ENCODE results near the gene FASTKD3. TPM values are rescaled to one million over a fixed set of nuclear protein-coding genes. Genes with fewer than 3 reads are reported as not detected.
A peak's percentile ranks its signal among the peaks of the same experiment; 100 is the strongest.

Gene FASTKD3
- polyA plus RNA-seq, 1 donor from 2014 or later: 11.2 TPM

DNA sequence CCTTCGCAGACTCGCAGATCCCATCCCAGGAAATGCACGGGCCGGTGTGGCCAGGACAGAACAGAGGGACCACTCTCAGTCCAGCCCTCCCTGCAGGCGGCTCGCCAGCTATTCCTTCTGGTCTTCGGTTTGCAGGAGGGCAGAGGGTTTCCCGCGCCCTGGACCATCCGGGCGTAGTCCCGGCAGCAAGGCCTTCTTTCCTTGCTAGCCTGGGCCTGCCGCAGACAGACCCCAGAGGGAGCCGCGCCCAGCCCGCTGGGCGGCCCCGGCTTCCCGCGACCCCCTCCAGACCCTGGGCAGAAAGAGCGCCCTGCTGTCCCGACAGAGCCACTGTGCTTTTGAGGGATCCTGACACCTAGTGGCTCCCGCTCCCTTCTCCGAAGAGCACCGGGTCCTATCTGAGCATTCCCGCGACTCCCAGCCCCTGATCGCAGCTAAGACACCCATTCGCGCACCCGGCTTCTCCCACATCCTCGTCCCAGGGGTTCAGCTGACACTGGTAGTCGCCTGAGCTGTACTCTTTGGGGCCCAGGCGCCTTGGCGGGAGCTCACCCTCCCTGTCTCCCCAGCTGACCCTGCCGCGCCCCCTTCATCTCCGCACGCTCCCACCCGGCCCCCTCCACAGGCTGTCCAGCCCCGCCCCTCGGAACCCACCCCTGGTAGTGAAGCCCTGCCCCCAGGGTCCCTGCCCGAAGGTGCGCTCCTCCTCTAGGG lies 19.0 kb downstream of the FASTKD3 start:
- Mint-ChIP-seq H3K27me3 (peaks cover 22% of the 10 kb centered on the region), H3K4me1 (peaks cover 9 to 13% (median 10%) of the 10 kb centered on the region in 3 donors), H3K4me3 (peak overlapping the region; percentile 71 to 89 (median 81)), H3K36me3 (peaks cover 2% of the 10 kb centered on the region), H3K27ac (no peak overlapping the region), H3K9me3 (peaks cover 0 to 5% (median 4%) of the 10 kb centered on the region in 3 donors)

DNA sequence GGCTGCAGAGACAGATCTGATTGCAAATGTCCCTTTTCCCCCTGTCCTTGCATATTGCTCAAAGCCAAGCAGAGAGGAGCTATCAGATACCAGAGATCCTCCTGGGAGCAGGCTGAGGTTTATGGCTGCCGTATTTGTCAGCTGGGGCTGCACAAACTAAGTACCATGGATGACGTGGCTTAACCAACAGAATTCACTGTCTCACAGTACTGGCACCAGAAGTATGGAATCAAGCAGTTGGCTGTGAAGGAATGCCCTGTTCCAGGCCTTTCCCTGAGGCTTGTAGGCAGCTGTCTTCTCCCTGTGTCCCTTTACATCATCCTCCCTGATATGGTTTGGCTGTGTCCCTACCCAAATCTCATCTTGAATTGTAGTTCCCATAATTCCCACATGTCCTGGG lies 20.5 kb downstream of the FASTKD3 start:
- Mint-ChIP-seq H3K4me3 (no peak overlapping the region), H3K9me3 (peaks cover 0 to 5% (median 3%) of the 10 kb centered on the region in 3 donors), H3K36me3 (peaks cover 2% of the 10 kb centered on the region), H3K27me3 (peaks cover 24% of the 10 kb centered on the region), H3K4me1 (peaks cover 8 to 15% (median 9%) of the 10 kb centered on the region in 3 donors), H3K27ac (no peak overlapping the region)

DNA sequence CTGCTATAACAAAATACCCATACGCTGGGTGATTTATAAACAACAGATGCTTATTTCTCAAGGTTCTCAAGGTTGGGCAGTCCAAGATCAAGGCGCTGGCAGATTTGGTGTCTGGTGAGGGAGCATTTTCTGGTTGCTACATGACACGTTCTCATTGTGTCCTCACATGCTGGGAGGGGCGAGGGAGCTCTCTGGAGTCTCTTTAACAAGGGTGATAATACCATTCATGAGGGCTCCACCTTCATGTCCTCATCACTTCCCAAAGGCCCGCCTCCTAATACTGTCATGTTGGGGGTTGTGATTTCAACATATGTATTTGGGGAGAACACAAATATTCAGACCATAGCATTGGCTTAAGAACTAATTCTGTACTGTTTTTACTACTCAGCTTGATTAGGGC lies 22.5 kb downstream of the FASTKD3 start:
- H3K4me1 Mint-ChIP-seq: peaks cover 0 to 7% (median 4%) of the 10 kb centered on the region in 3 donors
- H3K4me3 Mint-ChIP-seq: no peak overlapping the region
- H3K27ac Mint-ChIP-seq: no peak overlapping the region
- peaks cover 22% of the 10 kb centered on the region for H3K27me3 Mint-ChIP-seq
- H3K36me3 Mint-ChIP-seq: no peaks in the 10 kb centered on the region
- peaks cover 0 to 3% (median 0%) of the 10 kb centered on the region in 3 donors for H3K9me3 Mint-ChIP-seq

DNA sequence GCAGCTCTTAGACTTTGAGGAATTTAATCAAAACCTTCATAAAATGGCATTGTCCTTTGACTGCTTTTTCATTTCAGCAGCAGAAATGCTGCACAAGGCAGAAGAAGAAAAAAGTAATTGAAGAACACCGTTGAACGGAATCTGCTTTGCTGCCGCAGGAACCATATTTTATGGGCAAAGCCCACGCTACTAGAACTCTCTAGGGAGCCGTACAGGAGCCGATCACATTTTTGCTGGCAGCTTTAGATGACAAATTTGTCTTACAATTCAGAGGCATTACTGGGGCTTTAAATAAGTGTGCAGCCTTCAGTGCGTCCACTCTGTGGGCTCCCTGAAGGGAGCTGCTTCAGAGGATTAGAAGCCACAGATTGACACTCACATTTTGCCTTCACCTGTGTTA lies 23.3 kb downstream of the FASTKD3 start:
- Mint-ChIP-seq H3K36me3 (no peaks in the 10 kb centered on the region), H3K27me3 (peaks cover 19% of the 10 kb centered on the region), H3K4me3 (no peak overlapping the region), H3K9me3 (peaks cover 0 to 3% (median 0%) of the 10 kb centered on the region in 3 donors), H3K27ac (no peak overlapping the region), H3K4me1 (peaks cover 0 to 6% (median 4%) of the 10 kb centered on the region in 3 donors)

DNA sequence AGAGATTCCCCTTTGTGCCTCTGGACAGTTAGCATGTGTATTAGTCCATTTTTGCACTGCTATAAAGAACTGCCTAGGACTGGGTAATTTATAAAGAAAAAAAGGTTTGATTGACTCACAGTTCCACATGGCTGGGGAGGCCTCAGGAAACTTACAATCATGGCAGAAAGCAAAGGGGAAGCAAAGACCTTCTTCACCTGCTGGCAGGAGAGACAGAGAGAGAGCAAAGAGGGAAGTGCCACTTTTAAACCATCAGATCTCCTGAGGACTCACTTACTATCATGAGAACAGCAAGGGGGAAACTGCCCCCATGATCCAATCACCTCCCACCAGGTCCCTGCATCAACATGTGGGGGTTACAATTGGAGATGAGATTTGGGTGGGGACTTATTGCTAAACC lies 23.9 kb downstream of the FASTKD3 start:
- H3K4me3 Mint-ChIP-seq: no peak overlapping the region
- H3K27me3 Mint-ChIP-seq: peaks cover 18% of the 10 kb centered on the region
- peaks cover 0 to 3% (median 0%) of the 10 kb centered on the region in 3 donors for H3K9me3 Mint-ChIP-seq
- no peak overlapping the region for H3K27ac Mint-ChIP-seq
- H3K36me3 Mint-ChIP-seq: no peaks in the 10 kb centered on the region
- peaks cover 0 to 6% (median 3%) of the 10 kb centered on the region in 3 donors for H3K4me1 Mint-ChIP-seq

DNA sequence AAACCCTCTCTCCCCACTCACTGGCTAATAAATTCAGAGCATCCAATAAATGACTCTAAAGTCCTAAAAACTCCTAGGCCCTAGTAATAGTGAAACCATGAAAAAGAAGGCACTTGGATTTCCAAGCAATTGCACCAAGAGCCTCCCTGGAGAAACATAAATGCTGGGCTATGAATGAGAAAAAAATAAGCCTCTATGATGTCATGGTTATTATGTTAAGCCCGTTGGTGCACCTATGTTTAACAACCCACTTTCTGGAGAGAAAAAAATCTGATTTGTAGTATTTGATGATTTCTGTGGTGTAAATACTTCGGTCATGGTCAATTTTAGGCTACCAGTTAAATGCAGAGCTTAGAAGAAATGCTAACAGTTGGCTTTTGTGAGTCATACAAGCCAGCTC lies 26.3 kb downstream of the FASTKD3 start:
- Mint-ChIP-seq H3K4me3 (no peak overlapping the region), H3K9me3 (peaks cover 0 to 3% (median 1%) of the 10 kb centered on the region in 3 donors), H3K36me3 (no peaks in the 10 kb centered on the region), H3K27ac (no peak overlapping the region), H3K27me3 (peaks cover 6% of the 10 kb centered on the region), H3K4me1 (peaks cover 0 to 6% (median 0%) of the 10 kb centered on the region in 3 donors)

DNA sequence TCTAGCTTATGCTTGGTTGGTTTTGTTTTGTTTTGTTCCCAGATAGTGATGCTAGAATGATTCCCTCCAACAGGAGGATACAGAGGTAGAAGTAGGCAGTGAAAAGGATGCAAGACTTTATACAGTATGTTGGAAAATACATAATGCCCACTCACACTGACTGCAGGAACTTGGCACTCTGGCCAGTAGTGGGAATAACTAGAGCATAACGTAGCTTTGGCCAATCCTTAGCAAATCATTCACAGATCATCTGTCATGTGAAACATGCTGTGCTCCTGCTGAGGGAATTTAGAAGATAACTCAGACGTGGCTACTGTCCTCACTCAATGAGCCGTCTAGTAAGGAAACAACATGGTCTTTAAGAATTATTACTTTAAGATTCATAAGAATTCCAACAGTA lies 31.4 kb downstream of the FASTKD3 start:
- peaks cover 0 to 2% (median 1%) of the 10 kb centered on the region in 3 donors for H3K9me3 Mint-ChIP-seq
- H3K27me3 Mint-ChIP-seq: peaks cover 7% of the 10 kb centered on the region
- H3K27ac Mint-ChIP-seq: no peak overlapping the region
- peaks cover 2% of the 10 kb centered on the region for H3K36me3 Mint-ChIP-seq
- no peak overlapping the region for H3K4me3 Mint-ChIP-seq
- peaks cover 0 to 2% (median 0%) of the 10 kb centered on the region in 3 donors for H3K4me1 Mint-ChIP-seq

DNA sequence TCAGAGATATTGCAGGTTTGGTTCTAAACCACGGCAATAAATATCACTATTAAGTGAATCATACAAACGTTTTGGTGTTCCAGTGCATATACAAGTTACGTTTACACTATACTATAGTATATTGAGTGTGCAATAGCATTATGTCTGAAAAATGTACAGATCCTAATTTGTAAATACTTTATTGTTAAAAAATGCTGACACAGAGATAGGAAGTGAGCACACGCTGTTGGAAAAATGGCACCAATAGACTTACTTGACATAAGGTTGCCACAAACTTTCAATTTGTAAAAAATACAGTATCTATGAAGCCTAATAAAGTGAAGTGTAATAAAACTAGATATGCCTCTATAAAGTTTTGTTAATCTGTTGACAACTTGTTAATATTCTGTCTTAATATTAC lies 33.8 kb downstream of the FASTKD3 start:
- peaks cover 8% of the 10 kb centered on the region for H3K27me3 Mint-ChIP-seq
- H3K9me3 Mint-ChIP-seq: peaks cover 0 to 1% (median 0%) of the 10 kb centered on the region in 3 donors
- no peak overlapping the region for H3K4me3 Mint-ChIP-seq
- no peak overlapping the region for H3K27ac Mint-ChIP-seq
- H3K36me3 Mint-ChIP-seq: peaks cover 2% of the 10 kb centered on the region
- peaks cover 0 to 2% (median 0%) of the 10 kb centered on the region in 3 donors for H3K4me1 Mint-ChIP-seq

DNA sequence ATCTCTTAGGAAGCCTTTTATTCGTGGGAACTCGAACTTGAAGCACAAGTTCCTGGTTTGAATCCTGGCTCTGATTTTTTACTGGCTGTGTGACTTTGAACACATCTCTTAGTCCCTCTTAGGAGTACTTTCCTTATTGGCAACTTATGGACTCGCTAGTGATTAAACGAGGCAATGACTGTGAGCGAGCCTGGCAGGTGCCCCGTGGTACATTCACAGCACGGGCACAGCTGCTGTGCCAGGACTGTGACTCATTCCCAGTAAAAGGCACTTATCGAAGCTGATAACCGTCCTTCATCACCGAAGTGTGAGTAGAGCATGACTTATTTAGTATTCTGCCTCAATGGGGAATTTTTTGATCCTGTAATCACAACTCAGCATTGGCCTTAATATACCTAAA lies 40.6 kb downstream of the FASTKD3 start:
- H3K36me3 Mint-ChIP-seq: peaks cover under 1% of the 10 kb centered on the region
- no peak overlapping the region for H3K27ac Mint-ChIP-seq
- no peaks in the 10 kb centered on the region for H3K9me3 Mint-ChIP-seq
- H3K27me3 Mint-ChIP-seq: peaks cover 12% of the 10 kb centered on the region
- H3K4me3 Mint-ChIP-seq: no peak overlapping the region
- peaks cover 0 to 1% (median 0%) of the 10 kb centered on the region in 3 donors for H3K4me1 Mint-ChIP-seq

DNA sequence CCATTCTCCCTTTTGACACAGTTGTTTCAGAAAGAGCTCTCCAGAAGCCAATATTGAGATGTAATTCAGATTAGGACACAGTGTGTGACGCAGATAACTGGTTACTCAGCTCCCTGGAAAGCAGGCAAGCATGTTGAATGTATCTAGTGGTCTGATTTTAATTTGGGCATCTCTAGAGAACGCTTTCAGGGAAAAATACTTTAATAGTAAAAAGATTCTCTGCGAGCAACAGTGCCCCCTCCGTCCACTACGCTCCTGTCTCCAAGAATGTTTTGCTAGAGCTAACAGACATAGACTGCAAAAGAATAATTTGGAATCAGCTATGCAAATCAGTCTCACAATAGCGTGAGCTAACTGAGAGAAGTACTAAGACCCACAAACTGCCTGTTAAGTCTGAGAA lies 41.2 kb downstream of the FASTKD3 start:
- H3K27ac Mint-ChIP-seq: no peak overlapping the region
- no peaks in the 10 kb centered on the region for H3K9me3 Mint-ChIP-seq
- H3K4me1 Mint-ChIP-seq: no peaks in the 10 kb centered on the region
- H3K27me3 Mint-ChIP-seq: peaks cover 12% of the 10 kb centered on the region
- H3K4me3 Mint-ChIP-seq: no peak overlapping the region
- no peaks in the 10 kb centered on the region for H3K36me3 Mint-ChIP-seq

DNA sequence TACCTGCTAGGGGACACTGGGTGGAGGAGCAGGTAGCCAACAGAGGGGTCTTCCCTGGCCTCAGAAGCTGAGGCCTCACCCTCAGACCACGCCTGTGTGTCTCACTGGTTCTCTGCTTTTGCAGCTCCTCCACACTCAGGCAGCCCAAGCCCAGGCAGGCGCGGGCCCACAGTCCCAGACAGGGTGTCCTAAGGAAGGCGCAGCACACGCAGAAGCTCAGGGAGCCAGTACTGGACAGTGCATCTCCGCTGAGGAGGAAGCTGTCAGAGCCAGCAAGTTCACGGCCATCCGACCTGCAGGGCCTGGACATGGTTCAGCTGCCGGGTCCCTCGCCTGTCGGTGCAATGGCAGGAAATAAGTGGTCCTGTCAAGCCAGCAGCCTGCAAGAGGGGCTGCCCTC lies 43.2 kb downstream of the FASTKD3 start:
- no peaks in the 10 kb centered on the region for H3K9me3 Mint-ChIP-seq
- no peak overlapping the region for H3K27ac Mint-ChIP-seq
- H3K4me3 Mint-ChIP-seq: no peak overlapping the region
- peaks cover 9% of the 10 kb centered on the region for H3K27me3 Mint-ChIP-seq
- H3K36me3 Mint-ChIP-seq: no peaks in the 10 kb centered on the region
- H3K4me1 Mint-ChIP-seq: peaks cover 0 to 2% (median 0%) of the 10 kb centered on the region in 3 donors

DNA sequence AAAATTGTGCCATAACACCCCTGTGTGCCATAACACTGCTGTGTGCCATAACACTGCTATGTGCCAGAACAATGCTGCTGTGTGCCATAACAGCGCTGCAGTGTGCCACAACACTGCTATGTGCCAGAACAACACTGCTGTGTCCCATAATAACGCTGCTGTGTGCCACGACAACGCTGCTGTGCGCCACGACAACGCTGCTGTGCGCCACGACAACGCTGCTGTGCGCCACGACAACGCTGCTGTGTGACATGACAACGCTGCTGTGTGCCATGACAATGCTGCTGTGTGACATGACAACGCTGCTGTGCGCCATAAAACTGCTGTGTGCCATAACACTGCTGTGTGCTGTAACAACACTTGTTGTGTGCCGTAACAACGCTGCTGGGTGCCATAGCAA lies 43.8 kb downstream of the FASTKD3 start:
- Mint-ChIP-seq H3K9me3 (no peaks in the 10 kb centered on the region), H3K36me3 (no peaks in the 10 kb centered on the region), H3K27me3 (peaks cover 9% of the 10 kb centered on the region), H3K27ac (no peak overlapping the region), H3K4me3 (no peak overlapping the region), H3K4me1 (peaks cover 0 to 2% (median 0%) of the 10 kb centered on the region in 3 donors)

DNA sequence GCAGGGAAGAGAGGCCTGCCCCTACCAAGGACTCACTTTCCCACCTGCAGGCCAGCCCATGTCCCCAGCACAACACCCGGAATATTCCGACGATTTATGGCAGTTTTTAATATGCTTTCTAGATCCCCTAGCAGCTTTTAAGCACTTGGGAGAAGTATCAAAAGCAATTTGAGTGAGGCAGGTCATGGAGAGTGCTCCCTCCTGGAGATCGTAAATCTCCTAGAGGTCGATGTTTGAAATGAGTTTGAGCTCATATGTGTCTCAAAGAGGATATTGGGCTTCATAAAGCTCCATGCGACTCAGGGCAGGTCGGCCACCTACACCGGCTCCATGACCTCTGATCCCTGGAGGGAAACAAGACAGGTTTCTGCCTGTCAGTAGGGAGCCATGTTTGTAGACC lies 45.2 kb downstream of the FASTKD3 start:
- Mint-ChIP-seq H3K36me3 (no peaks in the 10 kb centered on the region), H3K27ac (no peak overlapping the region), H3K4me3 (peak overlapping the region in 1 of 4 donors; percentile 7), H3K4me1 (peaks cover 0 to 2% (median 0%) of the 10 kb centered on the region in 3 donors), H3K27me3 (peaks cover 4% of the 10 kb centered on the region), H3K9me3 (no peaks in the 10 kb centered on the region)

DNA sequence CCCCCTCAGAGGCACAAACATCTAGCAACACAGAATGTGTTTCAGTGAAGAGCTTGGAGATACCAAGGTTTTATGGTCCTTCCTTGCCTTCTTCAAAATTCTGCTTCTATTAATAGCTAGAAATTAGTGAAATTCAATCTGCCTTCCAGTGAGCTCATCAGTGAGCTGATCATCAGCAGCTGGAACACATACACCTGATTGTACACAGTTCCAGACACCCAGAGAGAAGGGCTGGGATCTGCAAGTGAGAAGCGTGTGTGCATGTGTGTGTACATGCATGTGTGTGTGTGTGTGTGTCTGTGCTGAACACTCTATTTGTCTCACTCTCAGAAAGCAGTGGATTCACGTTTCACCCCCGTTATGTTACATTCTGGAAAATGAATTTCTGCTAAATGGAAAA lies 46.4 kb downstream of the FASTKD3 start:
- Mint-ChIP-seq H3K4me1 (peaks cover 0 to 2% (median 0%) of the 10 kb centered on the region in 3 donors), H3K36me3 (no peaks in the 10 kb centered on the region), H3K27me3 (no peaks in the 10 kb centered on the region), H3K4me3 (no peak overlapping the region), H3K27ac (no peak overlapping the region), H3K9me3 (no peaks in the 10 kb centered on the region)

DNA sequence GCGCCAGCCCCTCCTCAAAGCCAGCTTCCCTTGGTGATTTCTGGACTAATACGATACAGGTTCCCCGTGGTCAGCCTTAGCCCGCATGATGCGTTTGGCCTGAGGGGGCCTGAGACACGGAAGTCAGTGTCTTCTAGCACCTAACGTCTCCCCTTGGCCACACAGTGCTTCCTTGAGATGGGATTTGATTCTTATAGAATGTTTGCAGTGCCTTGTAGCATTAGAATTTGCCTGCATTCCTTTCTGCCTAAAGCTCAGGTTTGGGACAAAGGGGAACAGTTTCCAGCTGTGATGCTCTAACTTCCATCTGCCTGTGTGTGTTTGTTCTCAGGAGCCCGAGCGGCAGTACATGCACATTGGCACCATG lies 52.3 kb downstream of the FASTKD3 start:
- H3K4me1 Mint-ChIP-seq: no peaks in the 10 kb centered on the region
- no peaks in the 10 kb centered on the region for H3K9me3 Mint-ChIP-seq
- no peak overlapping the region for H3K27ac Mint-ChIP-seq
- peaks cover 6% of the 10 kb centered on the region for H3K27me3 Mint-ChIP-seq
- no peak overlapping the region for H3K4me3 Mint-ChIP-seq
- H3K36me3 Mint-ChIP-seq: peaks cover 3% of the 10 kb centered on the region

DNA sequence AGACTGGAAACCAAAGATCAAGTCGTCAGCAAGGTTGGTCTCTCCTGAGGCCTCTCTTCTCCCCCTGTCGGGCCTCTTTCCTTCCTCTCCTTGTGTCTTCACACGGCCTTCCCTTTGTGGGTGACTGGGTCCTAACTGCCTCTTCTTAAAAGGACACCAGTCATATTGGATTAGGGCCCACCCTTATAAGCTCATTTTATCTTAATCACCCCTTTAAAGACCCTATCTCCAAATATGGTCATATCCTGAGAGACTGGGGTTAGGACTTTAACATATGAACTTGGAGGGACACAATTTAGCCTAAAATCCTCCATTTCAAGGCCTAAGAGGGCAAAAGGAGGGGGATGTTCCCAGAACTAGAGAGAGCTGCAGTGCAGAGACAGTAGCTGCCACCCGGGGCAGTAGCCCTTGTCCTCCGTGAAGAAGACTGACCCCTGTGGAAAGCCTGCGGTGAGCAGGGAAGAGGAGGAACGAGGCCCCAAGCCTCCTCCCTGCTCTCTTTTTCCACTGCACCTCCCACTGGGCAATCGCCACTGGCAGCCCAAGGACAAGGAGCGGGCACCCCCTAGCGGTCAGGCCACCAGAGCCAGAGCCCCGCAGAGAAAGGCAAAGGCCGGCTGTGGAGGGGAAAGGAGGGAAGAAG lies 52.8 kb downstream of the FASTKD3 start:
- peaks cover 6% of the 10 kb centered on the region for H3K27me3 Mint-ChIP-seq
- H3K27ac Mint-ChIP-seq: no peak overlapping the region
- no peaks in the 10 kb centered on the region for H3K9me3 Mint-ChIP-seq

More for the DNA sequence above, 52.8 kb downstream of the FASTKD3 start:
- Mint-ChIP-seq H3K4me3 (no peak overlapping the region), H3K36me3 (peaks cover 3% of the 10 kb centered on the region), H3K4me1 (no peaks in the 10 kb centered on the region)
